Fibroblast of the aortic adventitia (primary cell): ENCODE measurements around the gene AKAP13. TPM values are rescaled to one million over a fixed set of nuclear protein-coding genes. Genes with fewer than 3 reads are reported as not detected.

Experiments
- DNase-seq: peaks from one replicate; pipeline ENCODE4 v3.0.0-alpha.2; 2010; ENCODE audit warnings: low read depth
- H3K4me3 ChIP-seq: 2 replicates; pipeline ENCODE4 v1.5.1; 2011; ENCODE audit warnings: low read depth, mild to moderate bottlenecking, control low read depth, low read length, moderate library complexity
- CTCF ChIP-seq: IDR thresholded peaks from 2 replicates; pipeline ENCODE4 v1.5.1; 2011; ENCODE audit warnings: mild to moderate bottlenecking, low read length, control low read depth, inconsistent platforms; ENCODE audit not compliant: insufficient read depth
- total RNA-seq: library from RNA; depleted of rRNA; stranded (reverse); fragments of >200 nt; gene quantifications from 2 replicates; pipeline ENCODE4 v1.2.3, GENCODE V29; 2012; ENCODE audit warnings: low replicate concordance

Gene AKAP13
- total RNA-seq, 1 donor, result 89.9 TPM

DNA sequence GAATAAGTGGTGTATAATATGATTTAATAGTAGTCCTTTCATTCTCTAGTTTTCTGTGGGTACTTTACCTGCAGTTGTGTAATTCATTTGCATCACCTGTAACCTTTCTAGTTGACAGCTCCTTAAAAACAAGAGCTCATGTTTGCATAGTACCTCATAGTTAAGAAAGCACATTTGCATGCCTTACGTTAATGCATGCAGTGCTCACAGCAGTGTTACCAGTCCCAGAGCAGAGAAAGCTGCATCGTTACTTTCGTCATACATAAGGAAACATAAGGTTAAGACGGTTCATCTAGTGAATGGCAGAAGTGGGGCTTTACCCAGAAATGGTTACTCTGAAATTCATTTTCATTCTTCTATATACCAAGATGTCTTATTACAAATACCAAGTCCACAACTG is 111.3 kb downstream of the AKAP13 start:
- no peak overlapping the region for H3K4me3 ChIP-seq
- TF ChIP-seq CTCF, result no peak
- no peak for DNase-seq

GRCh38 chr15:85492406-85492805 is 112.0 kb downstream of the AKAP13 start:
- no peak overlapping the region for H3K4me3 ChIP-seq
- no peak for TF ChIP-seq CTCF
- no peak for DNase-seq

DNA sequence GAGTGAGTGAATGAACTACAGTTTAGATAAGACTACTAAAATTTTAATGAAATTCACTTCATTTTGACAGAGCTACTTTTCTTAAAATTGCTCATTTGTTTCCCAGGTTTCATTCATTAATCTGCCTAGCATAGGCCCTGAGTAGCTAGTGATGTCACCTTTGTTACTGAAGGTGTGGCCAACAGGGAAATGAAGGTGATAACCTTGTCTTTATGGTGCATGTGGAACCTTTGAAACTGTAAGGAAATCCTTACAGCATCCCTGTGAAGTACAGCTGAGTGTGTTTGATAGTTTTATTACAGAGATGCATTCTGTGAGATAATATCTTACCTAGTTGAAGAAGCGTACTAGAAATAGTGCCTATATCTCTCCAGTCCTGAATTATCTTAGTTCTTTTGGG is 112.9 kb downstream of the AKAP13 start:
- H3K4me3 ChIP-seq, result no peak overlapping the region
- DNase-seq, result no peak
- TF ChIP-seq CTCF, result no peak

DNA sequence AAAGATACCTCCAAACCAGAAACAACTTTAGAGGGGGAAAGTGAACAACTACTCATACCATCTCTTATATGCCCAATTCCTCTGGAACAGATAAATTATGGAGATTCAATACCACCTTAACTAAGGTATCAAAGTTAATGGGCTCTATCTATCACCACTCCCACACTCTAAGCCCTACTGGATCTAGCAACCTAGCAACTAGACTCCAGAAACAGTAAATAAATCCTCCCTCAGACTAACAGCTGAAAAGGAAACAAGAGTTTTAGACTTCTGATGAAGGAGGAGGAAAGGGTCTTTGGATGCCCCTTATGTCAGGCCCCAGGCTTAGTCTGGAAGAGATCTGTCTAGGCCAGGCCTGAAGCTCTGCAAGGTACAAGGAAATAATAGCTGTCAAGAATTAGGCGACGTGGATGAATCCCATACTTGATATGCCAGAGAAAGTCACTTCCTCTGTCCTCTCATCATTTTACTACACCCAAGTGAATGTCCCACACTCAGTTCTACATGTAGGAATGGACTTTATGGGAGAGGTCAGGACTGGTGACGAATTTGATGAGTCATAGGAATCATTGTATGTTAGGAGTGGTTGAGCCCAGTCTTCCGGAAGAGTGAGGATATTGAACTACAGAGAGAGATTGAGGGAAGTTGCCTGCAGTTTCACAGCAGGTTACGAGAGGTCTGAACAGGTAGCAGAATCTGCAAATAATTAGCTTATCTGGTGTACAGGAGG is 113.8 kb downstream of the AKAP13 start:
- H3K4me3 ChIP-seq, result no peak overlapping the region
- DNase-seq, result peak; percentile 83
- no peak for TF ChIP-seq CTCF

GRCh38 chr15:85495096-85495495 is 114.7 kb downstream of the AKAP13 start:
- no peak for TF ChIP-seq CTCF
- no peak overlapping the region for H3K4me3 ChIP-seq
- DNase-seq, result no peak

- H3K4me3 ChIP-seq, result no peak overlapping the region
These were observed 115.1 kb downstream of the AKAP13 start for GRCh38 chr15:85495544-85495943.

More at GRCh38 chr15:85495544-85495943, 115.1 kb downstream of the AKAP13 start:
- no peak for TF ChIP-seq CTCF
- no peak for DNase-seq
